GM18517 (cell line): ENCODE measurements around the gene ALKBH5.

Experiments used
- ATAC-seq: cut with Tn5 transposase; IDR thresholded peaks from one replicate; pipeline ENCODE4 v1.9.1; 2021; ENCODE audit warnings: mild to moderate bottlenecking, moderate library complexity; ENCODE audit not compliant: unreplicated experiment

The ALKBH5 gene

DNA sequence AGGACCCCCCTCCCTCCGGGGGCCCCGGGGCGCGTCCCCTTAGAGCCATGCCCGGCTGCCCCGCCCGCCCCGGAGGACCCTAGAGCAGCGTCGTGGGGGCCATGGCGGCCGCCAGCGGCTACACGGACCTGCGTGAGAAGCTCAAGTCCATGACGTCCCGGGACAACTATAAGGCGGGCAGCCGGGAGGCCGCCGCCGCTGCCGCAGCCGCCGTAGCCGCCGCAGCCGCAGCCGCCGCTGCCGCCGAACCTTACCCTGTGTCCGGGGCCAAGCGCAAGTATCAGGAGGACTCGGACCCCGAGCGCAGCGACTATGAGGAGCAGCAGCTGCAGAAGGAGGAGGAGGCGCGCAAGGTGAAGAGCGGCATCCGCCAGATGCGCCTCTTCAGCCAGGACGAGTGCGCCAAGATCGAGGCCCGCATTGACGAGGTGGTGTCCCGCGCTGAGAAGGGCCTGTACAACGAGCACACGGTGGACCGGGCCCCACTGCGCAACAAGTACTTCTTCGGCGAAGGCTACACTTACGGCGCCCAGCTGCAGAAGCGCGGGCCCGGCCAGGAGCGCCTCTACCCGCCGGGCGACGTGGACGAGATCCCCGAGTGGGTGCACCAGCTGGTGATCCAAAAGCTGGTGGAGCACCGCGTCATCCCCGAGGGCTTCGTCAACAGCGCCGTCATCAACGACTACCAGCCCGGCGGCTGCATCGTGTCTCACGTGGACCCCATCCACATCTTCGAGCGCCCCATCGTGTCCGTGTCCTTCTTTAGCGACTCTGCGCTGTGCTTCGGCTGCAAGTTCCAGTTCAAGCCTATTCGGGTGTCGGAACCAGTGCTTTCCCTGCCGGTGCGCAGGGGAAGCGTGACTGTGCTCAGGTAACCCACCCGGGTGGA lies 759 bp downstream of the ALKBH5 start:
- no peak for ATAC-seq

DNA sequence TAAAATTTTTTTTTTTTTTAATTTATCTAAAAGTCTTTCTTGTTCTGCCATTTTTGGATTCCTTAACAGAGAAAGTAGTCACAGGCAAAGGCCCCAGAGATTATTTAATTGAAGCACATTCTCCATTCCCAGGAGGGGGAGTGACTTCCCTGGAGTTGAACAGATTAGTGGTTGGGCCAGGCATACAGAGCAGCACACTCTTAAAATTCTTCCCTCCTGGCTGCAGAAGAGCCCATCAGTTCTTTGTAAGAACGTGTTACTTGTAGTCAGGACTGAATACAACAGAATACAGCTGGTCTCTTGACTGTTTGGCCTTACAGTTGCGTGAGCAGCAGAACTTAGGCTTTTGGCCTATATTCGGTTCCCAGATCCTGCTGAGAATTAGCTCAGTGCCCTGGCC lies 1.8 kb downstream of the ALKBH5 start:
- ATAC-seq: no peak

DNA sequence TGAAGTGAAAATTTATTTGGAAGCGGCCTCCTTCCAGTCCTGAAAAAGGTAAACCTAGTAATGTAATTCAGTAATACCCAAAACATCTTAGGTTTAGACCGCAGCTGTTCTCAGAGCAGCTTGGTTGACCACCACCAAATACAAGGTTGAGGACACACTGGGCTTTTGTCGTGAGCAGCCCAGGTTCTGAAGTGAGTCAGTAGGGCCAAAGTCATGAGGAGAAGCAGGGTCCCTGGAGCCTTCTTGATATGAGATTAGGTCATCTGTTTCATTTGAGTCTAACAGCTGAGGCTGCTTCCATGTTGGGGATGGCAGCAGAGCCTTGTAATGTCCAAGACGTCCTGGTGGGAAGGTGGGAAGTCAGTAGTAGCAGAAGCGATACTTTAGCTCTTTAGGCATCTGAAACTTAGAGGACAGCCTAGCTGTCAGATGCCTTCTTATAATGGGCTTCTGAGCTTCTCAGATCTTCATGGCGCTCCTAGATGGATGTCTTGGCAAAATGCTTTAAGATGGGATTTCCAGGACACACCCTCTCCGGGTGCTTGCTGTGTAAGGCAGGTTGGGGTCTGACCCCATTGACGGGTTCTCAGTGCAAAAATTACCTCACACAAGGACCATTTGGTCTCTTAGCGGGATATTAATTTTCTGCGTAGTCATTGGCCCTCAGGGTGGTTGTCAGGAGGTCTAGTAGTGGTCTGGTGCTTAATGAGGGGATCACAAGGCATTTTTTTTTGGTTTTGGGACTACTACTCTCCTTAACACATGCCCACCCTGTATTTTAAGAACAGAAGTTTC lies 2.4 kb downstream of the ALKBH5 start:
- no peak for ATAC-seq

DNA sequence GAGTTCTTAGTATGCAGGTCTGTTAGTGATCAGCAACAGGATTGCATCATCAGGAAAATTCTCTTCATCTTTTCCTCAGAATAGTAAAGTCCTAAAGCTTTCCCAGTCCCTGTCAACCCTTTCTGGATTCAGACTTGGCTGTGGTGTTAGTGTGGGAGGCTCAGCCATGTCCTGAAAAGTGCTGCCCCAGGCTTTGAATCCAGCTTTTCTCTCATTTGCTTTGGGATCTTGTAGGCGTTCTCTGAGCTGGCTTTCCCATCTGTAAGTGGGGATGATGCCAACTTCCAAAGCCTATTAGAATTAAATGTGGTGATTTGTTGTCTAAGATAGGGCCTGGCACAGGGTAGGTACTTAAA lies 3.0 kb downstream of the ALKBH5 start:
- ATAC-seq: no peak

DNA sequence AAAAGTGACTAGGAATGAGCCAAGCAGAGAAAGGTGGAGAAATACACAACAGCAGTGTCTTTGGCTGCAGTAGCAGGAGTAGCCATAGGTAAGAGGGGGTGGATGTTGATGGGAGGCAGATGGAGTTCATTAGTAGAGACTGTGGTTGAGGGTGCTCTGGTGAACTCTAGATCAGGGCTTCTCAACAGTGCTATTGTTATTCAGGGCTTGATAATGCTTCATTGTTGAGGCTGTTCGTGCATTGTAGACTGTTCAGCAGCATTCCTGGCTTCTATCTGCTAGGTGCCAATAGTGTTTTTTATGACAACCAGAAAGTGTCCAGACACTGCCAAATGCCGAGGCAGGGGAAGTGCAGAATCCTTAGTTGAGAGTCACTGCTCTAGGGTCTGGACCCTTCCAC lies 3.6 kb downstream of the ALKBH5 start:
- no peak for ATAC-seq

DNA sequence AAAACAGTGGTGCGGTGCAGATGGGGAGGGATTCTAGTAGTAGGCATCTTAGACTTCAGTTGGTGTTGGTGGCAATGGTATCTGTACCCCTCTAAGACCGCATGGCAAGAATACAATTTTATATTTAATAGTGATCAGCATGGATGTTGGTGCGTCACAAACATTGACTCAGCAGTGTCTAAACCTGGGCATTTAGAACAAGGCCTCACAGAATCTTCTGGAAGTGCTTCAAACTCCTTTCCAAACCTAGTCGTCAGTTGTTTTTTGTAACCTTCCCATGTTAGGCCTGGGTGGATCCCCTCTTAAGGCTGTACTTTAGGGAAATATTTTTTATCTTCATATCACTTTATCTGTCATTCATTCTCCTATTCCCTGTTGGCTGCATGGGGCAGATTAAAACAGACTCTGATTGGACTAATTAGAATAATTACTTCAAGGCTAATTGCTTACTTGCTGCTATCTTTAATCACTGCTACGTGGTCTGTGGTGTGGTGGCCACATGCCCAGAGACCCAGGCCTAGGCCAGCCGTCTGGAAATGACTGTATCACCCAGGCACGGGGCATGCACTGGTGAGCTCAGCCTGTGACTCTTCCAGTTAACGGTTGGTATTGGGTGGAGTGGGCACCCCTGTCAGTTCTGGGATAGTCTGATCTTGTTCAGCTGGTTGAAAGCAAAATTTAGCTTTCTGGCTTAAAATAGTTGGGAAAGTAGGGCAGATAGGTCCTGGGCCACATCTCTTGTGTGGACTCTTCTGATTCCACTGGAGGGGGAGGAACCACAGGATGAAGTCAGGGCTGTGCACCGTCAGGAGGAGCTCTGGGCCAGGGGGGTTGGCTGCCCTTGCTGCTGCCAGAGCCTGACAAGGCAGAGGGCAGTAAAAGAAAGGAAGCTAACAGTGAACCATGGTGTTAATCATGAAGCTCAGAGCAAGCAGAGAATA lies 4.5 kb downstream of the ALKBH5 start:
- no peak for ATAC-seq

DNA sequence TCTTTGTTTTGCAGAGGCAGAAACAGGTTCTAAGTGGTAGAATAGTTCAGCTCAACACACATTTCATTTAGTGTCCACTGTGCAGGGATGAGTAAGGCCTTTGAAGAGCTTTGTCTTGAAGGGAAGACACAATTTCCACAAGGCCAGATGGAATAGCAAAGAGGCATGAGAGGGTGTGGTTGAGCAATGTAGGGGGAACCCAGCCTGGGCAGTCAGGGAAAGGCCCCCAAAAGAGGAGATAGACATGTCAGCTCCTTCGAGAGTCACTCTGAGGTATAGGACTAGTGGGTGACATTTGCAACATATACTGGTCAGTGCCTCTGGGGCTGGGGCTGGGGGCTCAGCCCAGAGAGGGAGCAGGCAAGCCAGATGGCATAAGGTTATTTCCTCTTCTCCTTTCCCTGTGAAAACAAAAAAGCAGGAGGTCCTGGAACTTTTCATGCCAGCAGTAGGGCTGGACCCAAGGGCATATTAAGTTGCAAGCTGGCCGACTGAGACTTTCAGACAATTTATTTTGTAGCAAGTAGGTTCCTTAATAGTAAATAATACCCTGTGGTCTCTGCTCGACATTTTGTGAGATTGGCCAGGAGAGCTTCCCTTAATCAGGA lies 7.1 kb downstream of the ALKBH5 start:
- ATAC-seq: no peak

DNA sequence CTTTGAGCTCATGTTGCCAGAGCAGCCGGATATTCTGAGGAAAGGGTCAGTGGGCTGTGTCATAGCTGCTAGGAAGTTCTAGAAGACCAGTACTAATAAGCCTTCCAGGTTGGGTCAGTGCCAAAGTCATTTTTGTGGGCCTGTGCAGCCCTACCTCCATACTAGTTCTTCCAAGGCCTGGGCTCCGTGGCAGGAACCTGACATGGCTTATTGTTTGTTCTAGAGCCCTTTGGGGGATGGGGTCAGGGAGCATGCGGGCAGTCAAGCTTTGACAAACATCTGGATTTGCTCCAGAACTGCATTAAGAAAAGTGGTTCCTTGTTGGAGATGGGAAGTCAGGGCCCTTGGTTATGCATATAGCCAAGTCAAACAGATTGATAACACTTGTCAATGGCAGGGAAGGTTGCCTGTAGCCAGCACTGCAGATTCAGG lies 7.6 kb downstream of the ALKBH5 start:
- ATAC-seq: no peak

DNA sequence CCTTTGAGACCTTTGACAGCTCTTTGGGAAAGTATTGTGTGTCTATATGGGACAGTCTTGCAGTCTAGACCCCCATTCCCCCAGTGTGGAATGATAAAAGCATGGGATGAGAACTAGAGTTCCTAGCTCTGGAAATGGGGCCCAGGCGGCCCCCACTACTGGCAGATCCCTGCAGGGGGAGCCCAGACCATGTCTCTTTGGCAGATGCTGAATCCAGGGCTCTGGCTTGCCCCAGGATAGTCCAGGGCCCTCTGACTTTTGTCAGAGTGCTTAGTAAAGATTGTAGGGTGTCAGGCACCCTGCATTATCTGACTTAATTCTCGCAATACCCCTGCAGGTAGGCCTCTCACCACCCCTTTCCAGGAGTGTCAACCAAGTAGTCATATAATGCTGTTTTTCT lies 8.3 kb downstream of the ALKBH5 start:
- ATAC-seq: no peak

DNA sequence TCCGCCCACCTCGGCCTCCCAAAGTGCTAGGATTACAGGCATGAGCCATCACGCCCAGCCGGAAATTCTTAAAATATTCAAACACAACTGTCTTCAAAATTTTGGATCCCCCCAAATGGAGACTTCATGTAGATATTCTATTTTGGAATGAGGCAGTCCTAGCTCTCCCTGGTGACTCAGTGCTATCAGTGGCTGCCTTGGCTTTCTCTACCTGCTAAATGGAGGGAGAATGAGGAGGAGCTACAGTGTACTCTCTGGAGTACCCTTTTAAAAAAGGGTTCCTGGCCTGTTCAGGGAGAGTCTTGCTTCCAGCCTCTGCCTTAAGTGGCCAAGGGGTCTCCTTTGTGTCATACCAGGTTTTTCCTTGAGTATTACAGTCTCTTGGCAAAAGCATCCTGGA lies 10.8 kb downstream of the ALKBH5 start:
- no peak for ATAC-seq

DNA sequence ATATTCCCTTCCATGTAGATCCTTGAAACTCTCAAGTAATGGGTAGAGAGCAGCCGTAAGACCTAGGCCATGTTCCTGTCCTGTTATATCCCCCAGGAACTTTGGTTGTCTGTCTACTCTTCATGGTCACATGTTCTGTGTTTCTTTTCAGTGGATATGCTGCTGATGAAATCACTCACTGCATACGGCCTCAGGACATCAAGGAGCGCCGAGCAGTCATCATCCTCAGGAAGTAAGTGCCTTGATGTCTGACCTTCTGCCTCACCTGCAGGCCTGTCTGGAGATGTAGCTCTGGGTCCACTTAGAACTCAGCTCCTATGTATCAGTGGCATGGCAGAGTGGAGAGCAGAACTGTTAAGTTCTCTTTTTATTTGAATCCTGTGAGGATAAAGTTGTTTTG lies 11.2 kb downstream of the ALKBH5 start:
- ATAC-seq: no peak

DNA sequence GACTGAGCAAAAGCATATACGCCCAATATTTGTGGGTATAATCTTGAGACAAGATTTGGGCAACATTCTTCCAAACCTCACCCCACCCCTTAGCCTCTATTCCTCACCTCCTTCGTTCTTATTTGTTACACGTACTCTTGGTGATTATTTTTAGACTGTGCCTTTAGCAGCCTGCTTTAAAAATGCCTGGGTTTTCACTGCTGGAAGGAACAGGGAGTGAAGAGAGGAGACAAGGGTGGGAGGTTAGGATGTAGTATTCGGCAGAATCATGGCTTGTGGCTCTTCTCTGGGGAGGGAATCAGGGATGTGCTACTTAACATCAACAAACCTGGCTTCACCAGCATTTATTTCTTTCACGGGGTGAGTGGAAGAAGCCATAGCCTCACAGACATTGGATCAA lies 11.6 kb downstream of the ALKBH5 start:
- no peak for ATAC-seq

DNA sequence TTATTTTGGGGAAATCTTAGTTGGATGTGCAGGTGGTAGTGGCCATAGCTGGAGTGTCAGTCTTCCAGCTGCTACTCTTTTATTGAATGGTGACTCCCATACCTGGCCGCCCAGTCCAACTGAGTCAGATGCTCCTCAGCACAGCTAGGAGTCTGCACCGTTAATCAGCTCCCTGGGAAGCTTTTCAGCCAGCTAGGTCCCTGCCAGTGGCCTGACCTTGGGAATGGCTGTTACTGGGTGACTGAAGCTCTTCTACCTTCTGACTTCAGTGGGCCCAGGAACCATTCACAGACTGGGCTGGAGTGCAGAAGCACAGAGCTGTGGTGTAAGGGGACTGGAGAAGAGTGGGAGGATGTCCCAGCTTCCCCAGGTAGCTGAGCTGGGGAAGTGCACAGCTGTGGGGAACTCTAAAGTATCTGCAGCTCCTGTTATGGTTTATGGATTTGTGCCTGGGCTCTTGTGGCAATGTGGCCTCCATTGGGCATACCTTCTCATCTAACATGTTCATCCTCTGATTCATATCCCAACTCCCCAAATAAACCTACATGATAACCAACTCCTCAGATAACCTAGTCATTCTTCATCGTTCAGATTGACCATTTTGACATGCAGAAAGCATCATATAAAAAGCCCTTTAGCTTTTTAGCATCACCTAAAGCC lies 14.0 kb downstream of the ALKBH5 start:
- no peak for ATAC-seq

DNA sequence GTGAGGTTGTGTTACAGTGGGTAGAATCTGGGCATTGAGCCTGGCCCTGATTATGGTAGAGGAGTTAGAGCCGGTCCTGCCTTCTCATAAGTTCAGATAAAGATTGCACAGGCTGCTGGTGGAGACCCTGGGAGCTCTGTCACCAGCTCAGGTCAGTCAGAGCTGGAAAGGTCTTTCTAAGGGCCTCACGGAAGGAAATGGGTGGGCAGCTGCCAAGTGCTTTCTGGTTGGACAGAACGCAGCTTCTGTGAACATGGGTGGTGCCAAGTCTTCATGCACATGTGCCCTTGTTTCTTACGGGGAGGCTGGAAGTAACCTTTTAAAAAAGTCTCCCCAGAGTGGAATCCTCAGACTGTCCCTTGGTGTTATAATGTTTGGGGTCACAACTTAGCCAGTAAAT lies 14.9 kb downstream of the ALKBH5 start:
- no peak for ATAC-seq

DNA sequence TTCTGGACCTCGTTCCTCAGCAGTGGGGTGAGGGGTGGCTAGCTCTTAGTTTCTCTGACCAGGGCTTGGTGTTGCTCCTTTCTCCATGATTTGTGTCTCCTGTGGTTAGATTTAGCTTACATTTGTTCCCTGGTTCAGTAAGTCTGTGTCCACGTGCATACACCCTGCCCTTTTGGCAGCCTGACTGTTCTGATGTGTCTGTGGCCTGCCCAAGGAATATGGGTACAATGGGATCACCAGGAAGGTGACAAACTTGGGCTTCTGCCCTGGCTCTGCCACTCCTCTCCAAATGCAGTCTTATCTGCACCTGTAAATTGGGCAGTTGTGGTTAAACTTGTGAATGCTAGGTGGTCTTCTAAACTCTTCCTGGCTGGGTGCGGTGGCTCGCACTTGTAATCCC lies 17.5 kb downstream of the ALKBH5 start:
- no peak for ATAC-seq

DNA sequence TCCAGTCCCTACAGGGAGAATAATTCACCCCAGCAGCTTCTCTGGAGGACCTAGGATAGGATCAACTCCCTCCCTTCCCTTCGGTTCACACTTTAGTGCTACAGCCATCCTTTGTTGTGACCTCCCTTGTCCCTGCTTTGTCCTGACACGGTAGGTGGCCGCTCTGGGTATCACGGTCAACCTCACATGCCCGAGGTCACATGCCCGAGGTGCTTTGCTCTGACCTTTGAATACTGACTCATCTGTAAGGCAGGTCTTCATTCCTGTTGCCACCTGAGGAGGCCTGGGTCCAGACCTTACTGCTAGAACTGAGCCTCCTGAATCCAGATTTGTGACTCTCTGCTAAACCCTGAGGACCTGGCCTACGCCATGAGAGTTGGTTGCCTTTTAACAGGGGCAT lies 19.7 kb downstream of the ALKBH5 start:
- ATAC-seq: no peak

DNA sequence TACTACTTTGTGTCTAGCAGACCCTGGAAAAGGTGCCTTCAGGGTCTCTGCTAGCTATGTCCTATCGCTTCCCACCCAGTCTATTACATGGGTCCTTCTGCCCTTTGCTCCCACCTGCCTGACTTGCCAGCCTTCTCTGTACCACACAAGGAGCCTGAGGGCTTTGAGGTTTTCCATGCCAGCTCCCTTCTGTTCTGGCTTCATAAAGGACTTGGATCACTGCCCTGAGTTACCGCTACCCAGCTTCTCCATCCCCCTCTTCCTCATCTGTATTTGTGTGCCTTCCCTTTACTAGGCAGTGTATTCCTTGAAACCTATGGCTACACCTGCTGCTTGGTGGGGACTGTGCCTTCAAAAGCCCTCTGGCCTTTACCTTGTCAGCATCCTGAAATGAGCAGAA lies 22.2 kb downstream of the ALKBH5 start:
- no peak for ATAC-seq

DNA sequence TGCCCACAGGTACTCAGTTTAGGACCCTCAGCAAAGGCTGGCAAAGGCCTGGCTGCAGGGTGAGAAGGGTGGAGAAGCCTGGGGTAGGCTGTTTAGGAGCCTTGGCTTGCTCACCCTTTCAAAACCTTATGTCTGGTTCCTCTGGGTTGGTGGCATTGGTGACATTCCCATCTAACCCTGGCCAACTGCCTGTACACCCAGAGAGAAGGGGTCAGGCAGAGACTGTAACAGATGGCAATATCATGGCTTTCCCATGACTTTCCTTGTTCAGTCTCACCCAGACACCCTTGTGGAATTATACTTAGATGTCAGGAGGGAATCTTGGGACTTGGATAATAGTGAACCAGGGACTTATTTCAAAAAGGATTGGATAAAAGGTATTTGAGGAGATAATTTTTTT lies 23.3 kb downstream of the ALKBH5 start:
- no peak for ATAC-seq

DNA sequence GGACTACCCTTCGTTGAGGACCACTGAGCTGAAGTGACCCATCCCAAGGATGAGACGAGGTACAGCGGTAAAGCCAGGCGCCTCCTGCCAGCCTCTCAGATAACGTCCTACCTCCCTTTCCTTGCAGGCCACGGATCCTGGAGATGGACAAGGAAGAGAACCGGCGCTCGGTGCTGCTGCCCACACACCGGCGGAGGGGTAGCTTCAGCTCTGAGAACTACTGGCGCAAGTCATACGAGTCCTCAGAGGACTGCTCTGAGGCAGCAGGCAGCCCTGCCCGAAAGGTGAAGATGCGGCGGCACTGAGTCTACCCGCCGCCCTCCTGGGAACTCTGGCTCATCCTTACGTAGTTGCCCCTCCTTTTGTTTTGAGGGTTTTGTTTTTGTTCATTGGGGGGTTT lies 24.5 kb downstream of the ALKBH5 start:
- ATAC-seq: no peak

DNA sequence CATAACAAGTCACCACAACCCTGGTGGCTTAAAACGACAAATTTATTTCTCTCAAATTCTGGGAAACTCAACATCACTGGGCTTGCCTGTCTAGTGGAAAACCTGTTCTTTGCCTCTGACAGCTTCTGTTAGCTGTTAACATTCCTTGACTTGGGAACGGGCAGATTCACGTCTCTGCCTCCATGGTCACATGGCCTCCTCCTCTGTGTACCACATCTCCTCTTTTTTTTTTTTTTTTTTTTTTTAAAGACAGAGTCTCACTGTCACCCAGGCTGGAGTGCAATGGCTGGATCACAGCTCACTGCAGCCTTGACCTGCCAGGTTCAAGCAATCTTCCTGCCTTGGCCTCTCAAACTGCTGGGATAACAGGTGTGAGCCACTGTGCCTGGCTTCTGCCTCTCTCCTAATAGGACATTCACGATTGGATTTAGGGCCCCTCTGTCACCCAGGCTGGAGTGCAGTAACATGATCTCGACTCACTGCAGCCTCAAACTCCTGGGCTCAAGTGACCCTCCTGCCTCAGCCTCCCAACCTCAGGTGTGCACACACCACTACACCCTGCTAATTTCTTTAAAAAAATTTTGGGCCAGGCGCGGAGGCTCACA lies 30.1 kb downstream of the ALKBH5 start:
- ATAC-seq: no peak
